Measurements from ENCODE around the gene SYNPR.

DNA sequence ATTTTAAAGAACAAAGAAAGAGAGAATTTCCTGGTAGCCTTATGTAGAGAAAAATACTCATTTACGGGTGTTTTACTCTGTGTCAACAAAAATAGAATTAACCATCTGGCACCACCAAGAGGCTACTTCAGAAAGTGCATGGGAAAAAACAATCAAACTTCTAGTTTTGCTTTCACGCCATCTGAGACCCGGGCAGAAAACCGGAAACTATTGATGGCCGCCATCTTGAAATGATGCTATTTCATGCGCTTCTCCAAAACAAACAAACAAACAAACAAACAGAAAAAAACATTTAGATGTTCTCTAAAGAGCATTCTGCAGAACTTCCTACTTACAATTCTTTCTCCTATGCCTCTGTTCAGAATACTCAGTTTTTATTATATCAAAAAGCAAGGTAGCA lies 49.4 kb upstream of the SYNPR start:
- TF ChIP-seq, protein P1, sequence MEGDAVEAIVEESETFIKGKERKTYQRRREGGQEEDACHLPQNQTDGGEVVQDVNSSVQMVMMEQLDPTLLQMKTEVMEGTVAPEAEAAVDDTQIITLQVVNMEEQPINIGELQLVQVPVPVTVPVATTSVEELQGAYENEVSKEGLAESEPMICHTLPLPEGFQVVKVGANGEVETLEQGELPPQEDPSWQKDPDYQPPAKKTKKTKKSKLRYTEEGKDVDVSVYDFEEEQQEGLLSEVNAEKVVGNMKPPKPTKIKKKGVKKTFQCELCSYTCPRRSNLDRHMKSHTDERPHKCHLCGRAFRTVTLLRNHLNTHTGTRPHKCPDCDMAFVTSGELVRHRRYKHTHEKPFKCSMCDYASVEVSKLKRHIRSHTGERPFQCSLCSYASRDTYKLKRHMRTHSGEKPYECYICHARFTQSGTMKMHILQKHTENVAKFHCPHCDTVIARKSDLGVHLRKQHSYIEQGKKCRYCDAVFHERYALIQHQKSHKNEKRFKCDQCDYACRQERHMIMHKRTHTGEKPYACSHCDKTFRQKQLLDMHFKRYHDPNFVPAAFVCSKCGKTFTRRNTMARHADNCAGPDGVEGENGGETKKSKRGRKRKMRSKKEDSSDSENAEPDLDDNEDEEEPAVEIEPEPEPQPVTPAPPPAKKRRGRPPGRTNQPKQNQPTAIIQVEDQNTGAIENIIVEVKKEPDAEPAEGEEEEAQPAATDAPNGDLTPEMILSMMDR (IDR thresholded peaks at IDR 0.05; ENCODE audit: low read length), result peak; percentile 76
- TF ChIP-seq EZH2 (optimal IDR thresholded peaks at IDR 0.05; ENCODE audit: low read depth, low read length) (no peak), EZH2phosphoT487 (IDR thresholded peaks at IDR 0.05; ENCODE audit: low read length) (no peak)

Data from MM.1S (cell line).